HG02870 (cell line): ENCODE results near the gene OR7C1.
"Not testable (repeated sequence)": the region's sequence is repeated elsewhere in the genome, so short reads cannot be mapped to it uniquely, and the experiment has no call there.

Experiments
- ATAC-seq: cut with Tn5 transposase; IDR thresholded peaks from one replicate; pipeline ENCODE4 v1.9.1; 2021; ENCODE audit warnings: mild to moderate bottlenecking, moderate library complexity; ENCODE audit not compliant: unreplicated experiment

OR7C1 gene

DNA sequence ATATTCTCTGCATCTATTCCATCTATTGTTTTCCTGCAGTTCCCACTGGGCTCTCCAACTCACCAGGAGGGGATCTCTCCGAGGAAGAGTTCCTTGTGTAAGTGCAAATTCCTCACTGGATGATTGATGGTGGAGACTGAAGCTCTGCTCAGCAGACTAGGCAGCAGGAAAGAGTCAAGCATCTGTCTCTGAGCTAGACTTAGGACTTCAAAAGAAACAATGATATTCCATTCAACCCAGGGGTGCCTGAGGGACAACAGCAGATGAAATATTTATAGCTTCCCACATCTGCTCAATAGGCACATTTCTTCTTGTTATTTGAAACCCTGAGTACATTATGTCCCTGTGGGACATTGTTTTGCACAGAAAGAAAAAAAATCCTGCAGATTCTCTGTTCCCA is at the start of gene OR7C1, which contains the start of gene OR7A5:
Gene OR7C1 (minus strand): TSS at position 175 of the 400 bp plus-strand sequence. CDS start 35,049 bp downstream, outside the sequence.
Gene OR7A5 (minus strand): TSS at position 175 of the 400 bp plus-strand sequence. CDS start 6,944 bp downstream, outside the sequence.
- ATAC-seq, result no peak

DNA sequence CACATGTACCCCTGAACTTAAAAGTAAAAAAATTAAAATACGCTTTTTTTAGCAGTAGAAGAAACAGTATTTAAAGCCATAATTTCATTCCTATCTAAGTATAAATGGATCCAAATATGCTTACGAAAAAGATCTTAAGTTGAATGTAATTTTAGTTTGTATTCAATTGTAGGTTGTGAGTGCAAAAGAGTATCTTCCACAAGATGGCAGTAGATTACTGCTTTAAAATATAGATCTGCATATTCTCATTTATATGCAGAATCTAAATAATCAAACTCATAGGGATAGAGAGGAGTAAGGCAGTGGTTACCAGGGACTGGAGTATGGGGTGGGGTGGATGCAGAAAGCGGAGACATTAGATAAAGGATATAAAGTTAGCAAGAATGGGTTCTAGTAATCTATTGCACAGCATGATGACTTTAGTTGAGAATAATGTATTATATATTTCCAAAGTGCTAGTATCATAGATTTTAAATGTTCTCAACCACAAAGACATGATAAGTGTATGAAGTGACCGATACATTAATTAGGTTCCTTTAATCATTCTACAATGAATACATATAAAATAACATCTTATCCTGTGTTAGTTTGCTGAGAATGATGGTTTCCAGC is 36.7 kb upstream of the OR7C1 start:
- ATAC-seq, result no peak

DNA sequence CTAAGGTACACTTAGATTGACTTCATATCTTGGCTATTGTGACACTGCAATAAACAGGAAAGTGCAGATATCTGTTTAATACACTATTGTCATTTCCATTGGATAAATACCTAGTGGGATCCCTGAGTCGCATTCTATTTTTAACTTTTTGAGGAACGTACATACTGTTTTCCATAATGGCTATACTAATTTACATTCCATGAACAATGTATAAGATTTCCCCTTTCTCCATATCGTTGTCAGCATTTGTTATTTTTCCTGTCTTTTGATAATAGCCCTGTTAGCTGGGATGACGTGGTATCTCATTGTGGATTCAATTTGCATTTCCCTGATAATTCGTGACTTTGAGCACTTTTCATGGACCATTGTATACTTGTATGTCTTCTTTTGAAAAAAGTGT is 33.5 kb upstream of the OR7C1 start:
- no peak for ATAC-seq

DNA sequence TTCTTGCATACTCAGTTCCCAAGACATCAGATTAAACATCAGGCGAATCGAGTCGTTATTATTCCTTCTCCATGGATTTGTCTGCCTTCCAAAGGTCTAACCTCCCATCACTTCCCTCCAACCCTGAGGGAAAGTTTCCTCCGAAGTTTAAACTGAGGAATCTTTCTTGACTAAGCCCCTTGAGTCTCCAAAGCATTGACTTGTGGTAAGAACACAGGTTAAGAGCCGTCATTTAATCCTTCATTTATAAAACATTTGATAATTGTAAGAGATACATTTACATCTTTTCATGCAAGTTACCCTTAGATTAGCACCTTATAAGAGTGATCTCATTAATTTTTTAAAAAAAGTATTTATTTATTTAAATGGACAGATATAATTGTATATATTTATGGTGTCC is 13.8 kb upstream of the OR7C1 start, which contains the start of gene OR7A10:
Gene OR7A10 (minus strand): TSS at position 101 of the 400 bp plus-strand sequence. CDS start 7,045 bp downstream, outside the sequence.
- no peak for ATAC-seq

DNA sequence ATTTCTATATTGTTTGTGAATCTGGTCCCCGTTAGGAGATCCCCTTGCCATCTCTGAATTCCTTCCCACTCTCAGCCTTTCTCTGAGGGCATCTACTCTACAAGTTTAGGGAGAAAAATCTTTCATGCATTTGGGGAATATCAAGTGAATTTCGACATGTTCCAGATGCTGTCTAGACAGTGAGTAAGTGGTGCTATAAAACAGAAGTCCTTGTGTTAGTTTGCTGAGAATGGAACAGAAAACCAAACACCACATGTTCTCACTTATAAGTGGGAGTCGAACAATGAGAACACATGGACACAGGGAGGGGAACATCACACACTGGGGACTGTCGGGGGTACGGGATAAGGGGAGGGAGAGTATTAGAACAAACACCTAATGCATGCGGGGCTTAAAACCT is 8.6 kb upstream of the OR7C1 start:
- ATAC-seq, result no peak

DNA sequence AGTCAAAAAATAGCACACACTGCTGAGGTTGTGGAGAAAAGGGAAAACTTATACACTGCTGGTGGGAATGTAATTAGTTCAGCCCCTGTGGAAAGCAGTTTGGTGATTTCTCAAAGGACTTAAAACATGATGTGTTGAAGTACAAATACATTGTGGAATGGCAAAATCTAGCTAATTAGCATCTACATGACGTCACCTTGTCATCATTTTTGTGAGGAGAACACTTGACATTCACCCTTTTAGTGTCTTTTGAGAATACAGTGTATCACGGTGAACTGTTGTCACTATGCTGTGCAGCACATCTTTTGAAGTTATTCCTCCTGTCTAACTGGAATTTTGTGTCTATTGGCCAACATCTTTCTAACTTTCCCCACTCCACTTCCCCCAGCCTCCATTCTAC is 8.2 kb upstream of the OR7C1 start:
- ATAC-seq, result no peak

DNA sequence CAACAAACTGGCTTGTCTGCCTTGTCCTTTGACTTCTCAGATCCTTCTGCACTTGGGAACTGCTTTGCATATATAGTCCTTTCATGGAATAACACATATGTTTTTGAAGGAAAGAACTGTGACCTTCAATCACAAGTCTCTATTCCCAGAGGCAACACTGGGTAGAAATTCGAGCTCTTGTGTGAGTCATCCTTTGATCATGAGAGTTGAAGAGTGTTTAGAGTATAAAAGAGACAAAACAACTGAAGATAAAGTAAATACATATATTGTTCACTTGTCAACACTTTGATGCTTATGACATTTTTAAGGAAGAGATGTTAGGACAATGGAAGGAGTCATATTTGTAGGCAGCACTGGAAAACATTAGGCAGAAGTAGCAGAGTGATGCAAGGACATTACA is 5.2 kb upstream of the OR7C1 start:
- ATAC-seq, result no peak

DNA sequence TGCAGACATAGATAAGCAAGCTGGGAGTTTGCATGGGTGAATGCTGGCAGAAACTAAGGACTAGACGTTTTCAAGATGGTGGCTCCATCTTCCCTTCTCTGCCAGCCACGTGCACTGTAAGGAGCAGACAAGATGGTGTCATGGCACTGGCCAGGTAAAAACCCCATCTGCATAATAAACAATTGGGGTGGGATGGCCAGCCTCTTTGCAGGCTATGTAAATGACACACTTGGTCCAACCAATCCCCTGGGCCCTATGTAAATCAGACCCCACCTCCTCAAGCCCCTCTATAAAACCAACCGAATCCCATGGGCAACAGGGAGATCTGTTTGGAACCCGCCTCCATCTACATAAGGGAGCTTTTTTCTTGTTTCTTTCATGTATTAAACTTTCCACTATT is 2.4 kb upstream of the OR7C1 start:
- ATAC-seq, result no peak

DNA sequence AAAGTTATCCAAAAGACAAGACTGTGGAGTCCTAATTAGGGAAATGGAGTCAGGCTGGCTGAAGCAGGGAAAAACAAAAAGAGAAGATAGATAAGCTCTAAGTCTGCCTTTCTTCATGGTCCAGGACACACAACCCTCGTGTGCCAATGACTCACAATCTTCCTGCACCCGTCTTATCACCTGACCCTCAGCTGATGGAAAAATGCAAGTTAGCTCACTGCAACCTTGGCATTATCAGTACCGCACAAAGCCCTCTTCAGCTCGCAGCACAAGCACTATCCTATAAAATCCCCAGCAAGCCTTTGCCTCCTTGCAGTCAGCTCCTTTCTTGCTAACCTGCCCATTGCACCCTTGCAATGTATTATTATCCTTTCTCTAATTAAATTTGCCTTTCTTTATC is 4.3 kb downstream of the OR7C1 start:
- no peak for ATAC-seq

DNA sequence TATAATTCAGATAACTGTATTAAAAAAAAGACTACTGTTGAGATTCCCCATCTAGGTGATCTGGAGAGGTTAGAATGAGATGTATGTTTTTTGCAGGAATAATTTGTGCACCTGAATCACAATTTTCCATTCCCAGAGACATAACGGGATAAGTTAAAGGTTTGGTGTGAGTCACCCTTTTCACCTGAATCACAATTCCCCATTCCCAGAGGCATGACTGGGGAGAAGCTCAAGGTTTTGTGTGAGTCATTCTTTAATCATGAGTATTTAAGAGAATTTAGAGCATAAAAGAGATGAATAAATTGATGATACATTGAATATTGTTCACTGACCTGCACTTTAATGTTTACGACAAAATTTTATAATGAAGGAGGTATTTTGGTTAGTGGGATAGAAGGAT is 9.0 kb downstream of the OR7C1 start:
- ATAC-seq, result no peak

DNA sequence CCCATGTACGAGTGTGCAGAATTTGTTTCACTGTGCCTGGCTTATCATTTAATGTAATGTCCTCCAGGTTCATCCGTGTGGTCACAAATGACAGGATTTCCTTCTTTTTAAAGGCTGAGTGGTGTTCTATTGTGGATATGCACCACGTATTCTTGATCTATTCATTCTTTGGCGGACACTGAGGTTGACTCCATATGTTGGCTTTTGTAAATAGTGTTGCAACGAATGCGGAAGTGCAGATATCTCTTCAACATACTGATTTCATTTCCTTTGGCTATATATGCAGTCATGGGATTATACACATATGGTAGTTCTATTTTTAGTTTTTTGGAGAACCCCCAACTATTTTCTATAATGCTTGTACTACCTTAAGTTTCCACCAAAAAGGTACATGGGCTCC is 13.0 kb downstream of the OR7C1 start:
- ATAC-seq, result no peak

DNA sequence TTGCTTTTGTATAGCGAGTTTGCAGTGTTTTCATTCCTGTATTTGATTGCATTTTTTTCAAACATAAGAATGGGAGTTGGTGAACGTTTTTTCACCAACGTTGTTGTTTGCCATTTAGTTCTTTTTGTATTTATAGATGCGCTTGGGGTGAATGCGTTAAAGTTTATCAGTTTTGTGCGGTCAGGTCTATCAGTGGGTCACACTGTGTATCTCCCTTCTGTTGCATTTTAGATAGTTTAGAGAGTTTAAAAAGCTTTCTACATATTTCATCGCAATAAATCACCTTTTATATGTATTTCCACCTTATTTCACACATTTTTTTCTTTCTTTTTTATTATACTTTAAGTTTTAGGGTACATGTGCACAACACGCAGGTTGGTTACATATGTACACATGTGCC is 16.4 kb downstream of the OR7C1 start:
- ATAC-seq, result no peak

DNA sequence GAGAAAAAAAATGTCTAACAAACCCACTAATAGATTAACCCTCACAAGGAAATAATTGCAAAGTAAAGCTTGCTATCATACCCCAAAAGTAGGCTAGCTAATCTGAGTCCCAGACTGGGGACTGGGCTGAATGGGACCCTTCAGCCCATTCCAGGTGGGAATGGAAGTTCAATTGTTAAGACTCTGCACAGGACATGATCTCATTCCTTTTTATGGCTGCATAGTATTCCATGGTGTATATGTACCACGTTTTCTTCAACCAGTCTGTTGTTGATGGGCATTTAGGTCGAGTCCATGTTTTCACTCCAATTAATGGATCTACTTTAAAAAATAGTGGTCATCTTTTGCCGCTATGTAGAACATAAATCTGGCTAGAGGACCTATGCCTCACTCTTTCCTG is 17.9 kb downstream of the OR7C1 start:
- no peak for ATAC-seq

DNA sequence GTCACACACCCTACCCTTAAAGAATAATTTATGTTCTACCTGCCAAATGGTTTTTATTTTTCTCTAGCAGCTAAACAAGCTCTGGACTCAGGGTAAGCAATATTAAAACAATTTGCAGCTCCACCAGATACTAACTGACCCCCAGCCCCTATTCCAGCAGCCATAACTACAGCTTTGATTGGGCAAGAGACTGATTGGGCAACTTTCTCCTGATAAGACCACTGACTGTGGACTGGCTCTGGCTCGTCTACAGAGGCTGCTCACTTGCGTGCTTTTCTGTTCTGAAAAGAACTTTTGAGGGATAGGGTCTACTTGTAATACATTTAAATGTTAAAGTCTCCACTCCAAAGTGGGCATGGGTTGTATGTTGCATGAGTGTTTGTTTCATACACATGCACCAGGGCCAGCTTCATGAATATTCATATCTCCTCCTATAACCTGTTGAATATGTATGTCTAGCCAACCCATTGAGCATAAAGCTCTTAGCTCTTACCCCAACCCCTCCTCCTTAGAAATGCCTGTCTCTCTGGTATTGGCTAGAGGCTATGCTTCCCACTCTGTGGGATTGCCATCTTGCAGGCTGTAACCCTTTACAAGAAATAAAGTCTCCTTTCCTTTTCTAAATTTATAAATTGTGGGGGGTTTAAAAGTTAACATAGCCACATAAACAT is 19.9 kb downstream of the OR7C1 start:
- ATAC-seq, result no peak

DNA sequence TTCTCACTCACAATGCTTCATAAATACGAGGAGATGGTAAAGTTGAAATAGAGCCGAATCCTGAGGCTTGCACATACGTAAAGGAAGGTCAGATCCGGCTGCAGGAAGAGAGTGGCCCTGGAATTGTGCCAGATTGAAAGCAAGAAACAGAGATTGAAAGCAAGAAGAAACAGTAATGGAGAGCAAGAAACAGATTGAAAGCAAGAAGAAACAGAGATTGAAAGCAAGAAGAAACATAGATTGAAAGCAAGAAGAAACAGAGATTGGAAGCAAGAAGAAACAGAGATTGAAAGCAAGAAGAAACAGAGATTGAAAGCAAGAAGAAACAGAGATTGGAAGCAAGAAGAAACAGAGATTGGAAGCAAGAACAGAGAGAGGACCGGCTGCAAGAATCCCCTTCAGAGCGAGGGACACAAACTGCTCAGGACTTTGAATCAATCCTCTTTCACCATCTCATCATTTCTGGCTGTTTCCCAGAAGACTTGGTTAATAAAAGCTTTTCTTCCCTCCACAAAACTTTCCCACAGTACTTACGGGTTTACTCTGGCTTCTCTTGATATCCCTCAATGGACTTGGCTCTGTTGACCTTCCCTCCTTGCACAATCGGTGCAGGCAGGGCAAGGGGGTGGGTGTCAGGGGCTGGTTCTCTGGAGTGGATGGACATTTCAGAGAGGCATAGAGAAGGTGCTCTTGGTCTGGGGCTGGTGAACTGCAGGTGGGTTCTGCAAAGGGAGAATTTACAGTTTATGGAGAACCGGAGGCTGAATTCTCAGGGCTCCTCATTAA is 25.5 kb downstream of the OR7C1 start:
- ATAC-seq, result no peak

DNA sequence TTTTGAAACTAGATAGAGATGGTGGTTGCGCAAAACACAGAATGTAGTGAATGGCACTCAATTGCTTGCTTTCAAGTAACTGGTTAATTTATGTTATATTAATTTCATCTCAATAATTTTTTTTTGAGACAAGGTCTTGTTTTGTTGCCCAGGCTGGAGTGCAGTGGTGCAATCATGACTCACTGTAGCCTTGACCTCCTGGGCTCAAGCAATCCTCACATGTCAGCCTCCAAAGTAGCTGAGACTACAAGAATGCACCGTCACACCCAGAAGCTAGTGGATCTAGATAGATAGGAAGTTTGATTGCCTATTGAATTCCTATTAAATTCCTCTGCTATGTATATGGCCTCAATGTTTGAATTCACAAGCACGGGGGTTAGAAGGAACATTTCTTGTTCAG is 30.2 kb downstream of the OR7C1 start:
- ATAC-seq, result no peak

DNA sequence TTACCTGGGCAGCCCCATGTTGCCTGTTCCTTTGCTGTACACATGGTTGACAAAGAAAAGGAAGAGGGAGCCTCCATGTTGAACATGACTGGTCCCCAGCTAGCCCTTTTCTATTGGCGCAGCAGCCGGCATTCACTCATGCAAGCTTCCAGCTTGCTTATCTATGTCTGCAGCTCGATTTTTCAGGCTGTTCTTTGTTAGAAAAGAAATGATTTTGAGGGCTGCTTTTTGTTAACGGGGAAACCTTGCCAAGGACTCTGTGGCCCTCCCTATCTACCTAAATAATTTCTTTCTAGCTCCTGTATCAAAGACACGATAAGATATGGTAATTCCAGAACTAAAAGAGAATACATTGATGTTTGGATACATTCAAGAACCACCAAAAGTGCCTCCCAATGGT is 36.2 kb downstream of the OR7C1 start:
- ATAC-seq, result no peak

DNA sequence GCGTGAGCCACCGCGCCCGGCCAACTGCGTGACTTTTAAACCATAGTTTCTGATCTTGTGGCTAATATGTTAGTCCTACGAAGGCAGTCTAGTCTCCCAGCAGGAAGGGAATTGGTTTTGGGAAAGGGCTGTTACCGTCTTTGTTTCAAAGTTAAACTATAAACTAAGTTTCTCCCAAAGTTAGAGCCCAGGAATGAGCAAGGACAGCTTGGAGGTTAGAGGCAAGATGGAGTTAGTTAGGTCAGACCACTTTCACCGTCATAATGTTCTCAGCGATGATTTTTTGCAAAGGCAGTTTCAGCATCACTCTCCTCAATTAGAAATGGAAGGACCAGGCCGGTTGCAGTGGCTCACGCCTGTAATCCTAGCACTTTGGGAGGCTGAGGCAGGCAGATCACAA is 39.0 kb downstream of the OR7C1 start:
- no peak for ATAC-seq

DNA sequence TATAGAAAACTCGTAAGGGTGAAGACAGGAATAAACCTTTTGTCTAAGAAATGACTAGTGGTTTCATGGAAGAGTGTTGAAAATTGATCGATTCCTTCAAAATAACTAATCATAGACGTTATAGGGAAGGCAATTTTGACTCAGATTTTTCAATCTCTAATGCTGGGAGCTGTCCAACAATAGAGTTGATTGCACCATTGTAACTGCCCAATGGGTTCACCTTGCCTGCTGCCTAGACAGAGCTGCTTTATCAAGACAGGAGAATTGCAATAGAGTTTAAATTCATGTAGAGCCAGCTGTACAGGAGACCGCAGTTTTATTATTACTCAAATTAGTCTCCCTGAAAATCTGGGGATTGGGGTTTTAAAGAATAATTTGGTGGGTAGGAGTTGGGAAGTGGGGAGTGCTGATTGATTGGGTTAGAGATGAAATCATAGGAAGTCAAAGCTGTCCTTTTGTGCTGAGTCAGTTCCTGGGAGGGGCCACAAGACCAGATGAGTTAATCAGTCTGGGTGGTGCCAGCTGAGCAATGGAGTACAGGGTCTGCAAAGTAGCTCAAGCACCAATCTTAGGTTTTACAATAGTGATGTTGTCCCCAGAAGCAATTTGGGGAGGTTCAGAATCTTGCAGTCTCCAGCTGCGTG is 39.8 kb downstream of the OR7C1 start:
- ATAC-seq, result no peak

DNA sequence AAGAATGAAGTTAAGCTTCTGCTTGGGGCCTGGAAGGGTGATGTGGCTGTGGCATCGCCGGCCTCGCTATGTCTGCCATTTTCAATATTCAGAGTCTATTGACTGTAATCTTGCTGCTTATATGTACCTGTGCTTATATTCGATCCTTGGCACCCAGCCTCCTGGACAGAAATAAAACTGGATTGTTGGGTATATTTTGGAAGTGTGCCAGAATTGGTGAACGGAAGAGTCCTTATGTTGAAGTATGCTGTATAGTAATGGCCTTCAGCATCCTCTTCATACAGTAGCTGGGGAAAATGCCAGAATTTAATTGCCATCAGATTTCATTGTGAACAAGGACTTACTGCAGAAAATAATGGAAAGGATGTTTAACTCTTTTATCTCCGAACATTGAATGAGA is 42.7 kb downstream of the OR7C1 start:
- not testable (repeated sequence) for ATAC-seq

DNA sequence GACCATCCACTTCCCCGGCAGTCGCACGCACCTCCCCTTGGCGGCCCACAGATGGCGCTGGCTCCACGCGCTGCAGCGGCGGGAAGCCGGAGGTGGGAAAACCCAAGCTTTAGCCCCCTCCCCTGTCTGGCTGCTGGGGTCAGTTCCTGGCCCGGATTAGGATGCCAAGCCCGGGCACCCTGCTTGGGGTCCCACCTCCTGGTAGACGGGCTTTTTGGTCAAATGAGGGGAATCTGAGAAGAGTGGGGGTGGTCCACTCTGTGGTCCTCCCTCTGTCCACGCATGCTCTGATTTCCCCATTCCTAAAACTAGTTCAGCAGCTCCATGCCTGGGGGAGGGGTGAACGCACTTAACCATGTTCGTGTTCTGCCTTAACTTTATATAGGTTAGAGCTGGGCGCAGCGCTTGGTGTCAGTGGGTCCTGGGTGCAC is 48.5 kb downstream of the OR7C1 start:
- no peak for ATAC-seq
